ENCODE measurements around the gene TMSB15B.
"Not testable (repeated sequence)": the region's sequence is repeated elsewhere in the genome, so short reads cannot be mapped to it uniquely, and the experiment has no call there.

Gene TMSB15B

DNA sequence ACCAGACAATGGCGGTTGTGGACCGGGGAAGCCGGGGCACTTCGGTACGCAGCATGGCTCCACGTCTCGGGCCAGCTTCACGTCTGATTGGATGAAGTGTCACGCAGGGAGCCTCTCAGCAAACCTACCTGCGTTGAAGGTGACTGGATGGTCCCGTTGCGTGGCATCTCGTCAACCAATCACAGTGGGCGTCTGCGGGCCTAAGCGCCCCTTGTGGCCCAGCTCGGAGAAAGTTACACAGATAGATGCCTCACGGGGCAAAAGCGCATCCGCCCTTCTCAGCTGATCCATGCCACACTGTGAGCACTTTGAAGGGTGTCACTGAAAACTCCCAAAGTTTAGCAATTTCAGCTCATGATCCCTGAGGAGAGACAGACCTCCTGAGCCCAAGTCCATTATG is 51.2 kb downstream of the TMSB15B start, which contains the start of gene H2BW1:
Gene H2BW1 (minus strand): TSS at position 103 of the 400 bp plus-strand sequence. CDS start 132 bp downstream, outside the sequence.
- Mint-ChIP-seq H3K4me3 (no peak within 1 kb of the TSS), H3K27me3 (ENCODE audit: low read depth, poor library complexity) (peaks cover 1% of the 10 kb centered on the region), H3K4me1 (no peaks in the 10 kb centered on the region), H3K9me3 (peaks cover 57% of the 10 kb centered on the region), H3K27ac (no peak within 1 kb of the TSS), H3K36me3 (ENCODE audit: low read depth) (no peaks in the 10 kb centered on the region)
- TF ChIP-seq CTCF (IDR thresholded peaks at IDR 0.05), result no peak
- DNase-seq, result no peak

DNA sequence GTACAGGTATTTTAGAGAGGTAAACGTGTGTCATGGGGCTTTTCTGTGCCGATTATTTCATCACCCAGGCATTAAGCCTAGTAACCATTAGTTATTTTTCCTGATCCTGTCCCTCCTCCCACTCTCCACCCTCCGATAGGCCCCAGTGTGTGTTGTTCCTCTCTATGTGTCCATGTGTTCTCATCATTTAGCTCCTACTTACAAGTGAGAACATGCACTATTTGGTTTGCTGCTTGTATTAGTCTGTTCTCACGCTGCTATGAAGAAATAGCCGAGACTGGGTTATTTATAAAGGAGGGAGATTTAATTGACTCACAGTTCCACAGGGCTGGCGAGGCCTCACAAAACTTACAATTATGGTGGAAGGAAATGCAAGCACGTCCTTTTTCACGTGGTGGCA is 53.1 kb downstream of the TMSB15B start:
- H3K27ac Mint-ChIP-seq; H3K36me3 Mint-ChIP-seq (ENCODE audit: low read depth); DNase-seq; H3K4me1 Mint-ChIP-seq; H3K27me3 Mint-ChIP-seq (ENCODE audit: low read depth, poor library complexity); H3K4me3 Mint-ChIP-seq: not testable (repeated sequence)
- peaks cover 61% of the 10 kb centered on the region for H3K9me3 Mint-ChIP-seq
